ENCODE results near the gene HIVEP2. TPM values are rescaled to one million over a fixed set of nuclear protein-coding genes. Genes with fewer than 3 reads are reported as not detected.

HIVEP2 gene
- total and polyA plus RNA-seq, 8 donors = 0.58 to 14.3 (median 4.8) TPM

DNA sequence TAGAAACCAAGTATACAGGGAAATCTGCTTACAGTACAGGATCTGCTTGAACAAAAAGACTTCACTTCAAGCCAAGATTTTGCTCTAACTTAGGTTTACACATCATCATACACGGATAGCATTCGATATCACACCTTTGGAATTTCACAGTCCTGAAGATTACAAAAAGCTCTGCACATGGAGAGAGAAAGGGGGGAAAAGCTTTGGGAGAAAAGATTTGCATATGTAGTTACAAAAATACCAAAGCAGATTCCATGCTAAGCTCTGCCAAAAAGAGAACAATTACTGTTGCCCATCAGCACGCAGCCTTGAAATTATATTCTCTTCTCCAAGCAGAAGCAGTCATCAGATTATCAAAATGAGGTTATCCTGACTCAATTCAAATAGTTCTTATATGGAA is 62.0 kb downstream of the HIVEP2 start:
- intact Hi-C loops (cut with DNase I; ENCODE audit: low total_unique reads) = no loop called here
- WGBS, 5 donors = 73 to 84% (median 75%) methylated on average over 3 of the region's 3 CpGs
- Histone ChIP-seq H3K4me1 (peaks cover 22 to 44% (median 30%) of the 10 kb centered on the region in 4 donors), H3K9me3 (no peaks in the 10 kb centered on the region), H3K36me3 (no peaks in the 10 kb centered on the region), H3K27ac (no peak overlapping the region), H3K4me3 (no peak overlapping the region), H3K27me3 (no peaks in the 10 kb centered on the region)
- peak in 1 of 2 donors; percentile 25 for DNase-seq
- TF ChIP-seq POLR2A (IDR thresholded peaks at IDR 0.05) (no peak), POLR2AphosphoS5 (IDR thresholded peaks at IDR 0.05) (no peak), EP300 (IDR thresholded peaks at IDR 0.05) (no peak)
- TF ChIP-seq, protein P1, sequence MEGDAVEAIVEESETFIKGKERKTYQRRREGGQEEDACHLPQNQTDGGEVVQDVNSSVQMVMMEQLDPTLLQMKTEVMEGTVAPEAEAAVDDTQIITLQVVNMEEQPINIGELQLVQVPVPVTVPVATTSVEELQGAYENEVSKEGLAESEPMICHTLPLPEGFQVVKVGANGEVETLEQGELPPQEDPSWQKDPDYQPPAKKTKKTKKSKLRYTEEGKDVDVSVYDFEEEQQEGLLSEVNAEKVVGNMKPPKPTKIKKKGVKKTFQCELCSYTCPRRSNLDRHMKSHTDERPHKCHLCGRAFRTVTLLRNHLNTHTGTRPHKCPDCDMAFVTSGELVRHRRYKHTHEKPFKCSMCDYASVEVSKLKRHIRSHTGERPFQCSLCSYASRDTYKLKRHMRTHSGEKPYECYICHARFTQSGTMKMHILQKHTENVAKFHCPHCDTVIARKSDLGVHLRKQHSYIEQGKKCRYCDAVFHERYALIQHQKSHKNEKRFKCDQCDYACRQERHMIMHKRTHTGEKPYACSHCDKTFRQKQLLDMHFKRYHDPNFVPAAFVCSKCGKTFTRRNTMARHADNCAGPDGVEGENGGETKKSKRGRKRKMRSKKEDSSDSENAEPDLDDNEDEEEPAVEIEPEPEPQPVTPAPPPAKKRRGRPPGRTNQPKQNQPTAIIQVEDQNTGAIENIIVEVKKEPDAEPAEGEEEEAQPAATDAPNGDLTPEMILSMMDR (IDR thresholded peaks at IDR 0.05) = no peak

DNA sequence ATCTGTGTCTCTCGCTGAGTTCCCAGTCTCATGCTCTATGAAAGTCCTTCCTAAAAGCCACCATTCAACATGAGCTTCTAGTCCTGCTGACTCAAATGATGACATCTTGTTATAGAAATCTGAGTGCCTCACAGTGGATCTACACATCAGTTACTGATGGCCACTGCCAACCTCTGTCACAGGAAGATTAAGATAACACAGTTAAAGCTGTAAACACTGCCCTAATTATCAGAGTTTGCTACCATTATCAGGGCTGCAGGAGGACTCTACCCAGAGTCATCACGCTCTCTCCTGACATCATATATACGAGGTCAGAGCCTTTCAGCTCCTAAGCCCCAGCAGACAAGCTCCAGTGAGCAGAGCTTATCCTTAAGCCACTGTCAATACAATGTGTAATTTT is 63.2 kb downstream of the HIVEP2 start:
- DNase-seq = no peak
- Histone ChIP-seq H3K27me3 (no peaks in the 10 kb centered on the region), H3K4me1 (peaks cover 22 to 37% (median 26%) of the 10 kb centered on the region in 4 donors), H3K27ac (no peak overlapping the region), H3K9me3 (no peaks in the 10 kb centered on the region), H3K4me3 (no peak overlapping the region), H3K36me3 (no peaks in the 10 kb centered on the region)
- TF ChIP-seq POLR2AphosphoS5 (IDR thresholded peaks at IDR 0.05) = no peak
- TF ChIP-seq EP300 (IDR thresholded peaks at IDR 0.05) = no peak
- TF ChIP-seq POLR2A (IDR thresholded peaks at IDR 0.05) = no peak
- TF ChIP-seq, protein P1 (IDR thresholded peaks at IDR 0.05) = no peak
- intact Hi-C loops (cut with DNase I; ENCODE audit: low total_unique reads) = no loop called here
- 83 to 94% (median 89%) methylated on average over 3 of the region's 3 CpGs for WGBS, 5 donors

DNA sequence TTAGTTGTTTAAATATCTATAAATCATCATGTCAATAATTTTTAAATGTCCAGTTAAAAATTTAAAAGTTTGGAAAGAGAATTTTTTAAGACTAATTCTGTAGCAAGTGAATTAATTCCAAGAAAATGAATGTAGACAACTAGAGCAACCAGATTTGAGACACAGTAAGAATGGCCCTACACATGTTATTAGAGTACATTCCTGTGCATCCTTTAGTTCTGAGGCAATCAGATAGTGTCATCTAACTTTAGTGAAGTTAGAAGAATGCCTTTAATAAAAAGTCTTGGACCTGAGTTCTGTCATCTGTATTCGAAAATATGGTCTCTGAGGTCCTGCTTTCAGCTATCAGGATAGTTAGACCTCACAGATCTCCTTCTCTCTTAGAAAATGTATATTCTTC is 63.7 kb downstream of the HIVEP2 start:
- DNase-seq = no peak
- Histone ChIP-seq H3K4me1 (peaks cover 19 to 32% (median 22%) of the 10 kb centered on the region in 4 donors), H3K9me3 (no peaks in the 10 kb centered on the region), H3K36me3 (no peaks in the 10 kb centered on the region), H3K4me3 (no peak overlapping the region), H3K27me3 (no peaks in the 10 kb centered on the region), H3K27ac (no peak overlapping the region)
- WGBS, 5 donors = 94 to 97% (median 97%) methylated on average over 1 of the region's 1 CpG
- TF ChIP-seq, protein P1 (IDR thresholded peaks at IDR 0.05) = no peak
- TF ChIP-seq EP300 (IDR thresholded peaks at IDR 0.05) = no peak
- no peak for TF ChIP-seq POLR2A (IDR thresholded peaks at IDR 0.05)
- no peak for TF ChIP-seq POLR2AphosphoS5 (IDR thresholded peaks at IDR 0.05)
- intact Hi-C loops (cut with DNase I; ENCODE audit: low total_unique reads) = no loop called here

DNA sequence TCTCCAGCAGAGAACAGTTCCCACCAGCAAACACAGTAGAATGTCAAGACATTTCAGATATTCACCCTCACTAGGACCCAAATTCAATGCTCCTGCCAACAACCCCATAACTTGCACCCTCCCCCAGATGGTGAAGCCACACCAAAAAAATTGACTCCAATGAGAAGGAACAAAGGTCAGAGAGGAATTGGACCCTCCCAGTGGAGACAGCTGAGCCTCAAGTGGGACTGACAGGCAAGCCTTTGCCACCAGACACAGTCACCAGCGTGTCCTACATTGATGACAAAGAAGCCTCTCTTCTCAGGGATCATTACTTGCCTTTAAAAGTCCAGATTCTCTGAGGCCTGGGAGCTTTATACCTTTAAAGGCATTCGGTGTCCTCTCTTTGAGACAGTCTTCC is 64.8 kb downstream of the HIVEP2 start:
- Histone ChIP-seq H3K27me3 (no peaks in the 10 kb centered on the region), H3K27ac (no peak overlapping the region), H3K4me3 (no peak overlapping the region), H3K36me3 (no peaks in the 10 kb centered on the region), H3K4me1 (peaks cover 8 to 22% (median 12%) of the 10 kb centered on the region in 4 donors), H3K9me3 (no peaks in the 10 kb centered on the region)
- WGBS, 5 donors = 97 to 100% (median 98%) methylated on average over 2 of the region's 2 CpGs
- intact Hi-C loops (cut with DNase I; ENCODE audit: low total_unique reads) = no loop called here
- no peak for DNase-seq
- TF ChIP-seq, protein P1 (IDR thresholded peaks at IDR 0.05) = no peak
- TF ChIP-seq POLR2AphosphoS5 (IDR thresholded peaks at IDR 0.05) = no peak
- no peak for TF ChIP-seq EP300 (IDR thresholded peaks at IDR 0.05)
- no peak for TF ChIP-seq POLR2A (IDR thresholded peaks at IDR 0.05)

Measured in stomach (tissue), 9 donors.